Measurements from ENCODE around the gene CFAP298. TPM values are rescaled to one million over a fixed set of nuclear protein-coding genes. Genes with fewer than 3 reads are reported as not detected.

Gene CFAP298
- total RNA-seq, 1 donor from 2014 or later, result 60.3 TPM

DNA sequence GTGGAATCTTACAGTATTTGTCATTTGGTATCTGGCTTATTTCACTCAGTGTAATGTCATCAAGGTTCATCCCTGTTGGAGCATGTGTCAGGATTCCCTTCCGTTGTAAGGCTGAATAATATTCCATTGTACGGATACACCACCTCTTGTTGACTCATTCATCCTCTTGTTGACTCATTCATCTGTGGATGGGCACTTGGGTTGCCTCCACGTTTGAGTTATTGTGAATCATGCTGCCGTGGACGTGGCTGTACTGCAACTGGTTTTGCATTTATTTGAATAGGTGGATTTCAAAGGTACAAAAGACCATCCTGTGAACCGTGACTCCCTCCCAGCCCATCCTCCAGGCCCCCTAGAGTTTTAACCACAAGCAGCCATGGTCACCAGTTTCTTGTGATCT lies 15.0 kb downstream of the CFAP298 start:
- no peak for DNase-seq (ENCODE audit: low spot score)
- Mint-ChIP-seq H3K4me3 (ENCODE audit: unreplicated experiment) (no peak overlapping the region), H3K4me1 (ENCODE audit: unreplicated experiment) (no peaks in the 10 kb centered on the region), H3K9me3 (ENCODE audit: unreplicated experiment) (no peaks in the 10 kb centered on the region), H3K36me3 (ENCODE audit: low read depth, unreplicated experiment) (peaks cover 16% of the 10 kb centered on the region), H3K27me3 (ENCODE audit: unreplicated experiment) (no peaks in the 10 kb centered on the region), H3K27ac (ENCODE audit: unreplicated experiment) (no peak overlapping the region)
- TF ChIP-seq, protein P1, sequence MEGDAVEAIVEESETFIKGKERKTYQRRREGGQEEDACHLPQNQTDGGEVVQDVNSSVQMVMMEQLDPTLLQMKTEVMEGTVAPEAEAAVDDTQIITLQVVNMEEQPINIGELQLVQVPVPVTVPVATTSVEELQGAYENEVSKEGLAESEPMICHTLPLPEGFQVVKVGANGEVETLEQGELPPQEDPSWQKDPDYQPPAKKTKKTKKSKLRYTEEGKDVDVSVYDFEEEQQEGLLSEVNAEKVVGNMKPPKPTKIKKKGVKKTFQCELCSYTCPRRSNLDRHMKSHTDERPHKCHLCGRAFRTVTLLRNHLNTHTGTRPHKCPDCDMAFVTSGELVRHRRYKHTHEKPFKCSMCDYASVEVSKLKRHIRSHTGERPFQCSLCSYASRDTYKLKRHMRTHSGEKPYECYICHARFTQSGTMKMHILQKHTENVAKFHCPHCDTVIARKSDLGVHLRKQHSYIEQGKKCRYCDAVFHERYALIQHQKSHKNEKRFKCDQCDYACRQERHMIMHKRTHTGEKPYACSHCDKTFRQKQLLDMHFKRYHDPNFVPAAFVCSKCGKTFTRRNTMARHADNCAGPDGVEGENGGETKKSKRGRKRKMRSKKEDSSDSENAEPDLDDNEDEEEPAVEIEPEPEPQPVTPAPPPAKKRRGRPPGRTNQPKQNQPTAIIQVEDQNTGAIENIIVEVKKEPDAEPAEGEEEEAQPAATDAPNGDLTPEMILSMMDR (IDR thresholded peaks at IDR 0.05; ENCODE audit: unreplicated experiment), result no peak

DNA sequence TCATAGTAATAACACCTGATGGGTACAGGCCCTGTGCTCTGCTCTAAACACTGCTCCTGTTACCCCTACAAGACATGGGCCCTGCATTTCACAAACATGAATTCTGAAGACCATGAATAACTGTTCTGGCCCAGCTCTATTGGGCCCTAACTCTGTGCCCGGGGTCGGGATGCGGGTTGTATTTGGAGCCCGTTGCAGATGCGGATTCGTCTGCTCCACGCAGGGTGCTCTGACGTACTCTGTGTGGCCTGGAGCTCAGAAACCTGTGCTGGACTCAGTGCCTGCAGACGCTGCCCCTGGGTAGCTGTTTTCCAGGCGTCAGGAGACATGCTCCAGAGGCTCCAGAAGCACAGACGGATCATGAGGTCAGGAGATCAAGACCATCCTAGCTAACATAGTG lies 16.7 kb downstream of the CFAP298 start:
- Mint-ChIP-seq H3K27ac (ENCODE audit: unreplicated experiment) (no peak overlapping the region), H3K36me3 (ENCODE audit: low read depth, unreplicated experiment) (peaks cover 12% of the 10 kb centered on the region), H3K4me3 (ENCODE audit: unreplicated experiment) (no peak overlapping the region), H3K4me1 (ENCODE audit: unreplicated experiment) (no peaks in the 10 kb centered on the region), H3K27me3 (ENCODE audit: unreplicated experiment) (no peaks in the 10 kb centered on the region), H3K9me3 (ENCODE audit: unreplicated experiment) (no peaks in the 10 kb centered on the region)
- TF ChIP-seq, protein P1 (IDR thresholded peaks at IDR 0.05; ENCODE audit: unreplicated experiment), result no peak
- no peak for DNase-seq (ENCODE audit: low spot score)

DNA sequence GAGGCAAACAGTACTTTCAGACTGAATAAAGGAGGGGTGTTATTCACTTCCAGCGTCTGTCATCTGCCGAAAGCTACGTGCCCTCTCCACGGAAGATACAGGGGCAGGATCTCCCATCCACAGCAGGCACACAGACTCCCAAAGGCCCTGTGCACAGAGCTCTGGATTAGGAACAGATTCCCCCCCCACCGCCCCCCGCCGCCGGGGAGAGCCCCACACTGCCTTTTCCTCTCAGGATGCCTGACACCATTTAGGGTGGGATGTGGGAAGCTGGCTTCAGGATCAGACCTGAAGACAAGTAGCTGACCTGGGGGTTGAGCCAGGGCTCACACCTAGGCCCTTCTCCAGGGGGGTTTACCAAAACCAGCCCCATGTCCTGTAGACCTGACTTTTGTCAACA lies 18.5 kb downstream of the CFAP298 start:
- H3K4me1 Mint-ChIP-seq (ENCODE audit: unreplicated experiment), result peaks cover 2% of the 10 kb centered on the region
- H3K27me3 Mint-ChIP-seq (ENCODE audit: unreplicated experiment), result no peaks in the 10 kb centered on the region
- H3K36me3 Mint-ChIP-seq (ENCODE audit: low read depth, unreplicated experiment), result no peaks in the 10 kb centered on the region
- DNase-seq (ENCODE audit: low spot score), result no peak
- no peak overlapping the region for H3K4me3 Mint-ChIP-seq (ENCODE audit: unreplicated experiment)
- H3K9me3 Mint-ChIP-seq (ENCODE audit: unreplicated experiment), result no peaks in the 10 kb centered on the region
- H3K27ac Mint-ChIP-seq (ENCODE audit: unreplicated experiment), result no peak overlapping the region
- TF ChIP-seq, protein P1 (IDR thresholded peaks at IDR 0.05; ENCODE audit: unreplicated experiment), result no peak

DNA sequence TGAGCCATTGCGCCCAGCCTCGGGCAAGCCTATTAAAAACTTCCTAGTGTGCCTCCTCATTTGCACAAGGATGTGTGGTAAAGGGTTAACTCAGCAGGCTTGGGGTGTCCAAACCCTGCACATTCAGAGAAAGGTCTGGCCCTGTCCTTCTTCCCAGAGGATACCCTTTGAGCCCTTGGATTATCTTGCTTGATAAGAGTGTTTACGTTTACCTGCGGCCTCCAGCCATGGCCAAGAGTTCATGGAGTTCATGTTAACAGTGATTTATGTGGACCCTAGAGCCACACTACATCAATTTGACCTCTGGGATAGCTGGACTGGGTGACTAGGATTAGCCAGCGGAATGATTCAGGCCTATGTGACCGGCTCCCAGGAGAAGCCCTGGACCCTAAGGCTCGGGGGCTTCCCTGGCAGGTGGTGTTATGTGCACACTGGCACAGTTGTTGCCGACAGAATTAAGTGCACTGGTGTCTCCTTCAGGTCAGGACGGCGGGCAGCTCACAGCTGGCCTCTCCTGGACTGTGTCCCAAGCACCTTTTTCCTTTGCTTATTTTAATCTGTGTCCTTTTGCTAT lies 19.2 kb downstream of the CFAP298 start:
- TF ChIP-seq, protein P1 (IDR thresholded peaks at IDR 0.05; ENCODE audit: unreplicated experiment), result no peak
- no peak for DNase-seq (ENCODE audit: low spot score)
- peaks cover 2% of the 10 kb centered on the region for H3K4me1 Mint-ChIP-seq (ENCODE audit: unreplicated experiment)
- H3K9me3 Mint-ChIP-seq (ENCODE audit: unreplicated experiment), result no peaks in the 10 kb centered on the region
- no peak overlapping the region for H3K4me3 Mint-ChIP-seq (ENCODE audit: unreplicated experiment)
- no peak overlapping the region for H3K27ac Mint-ChIP-seq (ENCODE audit: unreplicated experiment)
- no peaks in the 10 kb centered on the region for H3K27me3 Mint-ChIP-seq (ENCODE audit: unreplicated experiment)
- H3K36me3 Mint-ChIP-seq (ENCODE audit: low read depth, unreplicated experiment), result no peaks in the 10 kb centered on the region

DNA sequence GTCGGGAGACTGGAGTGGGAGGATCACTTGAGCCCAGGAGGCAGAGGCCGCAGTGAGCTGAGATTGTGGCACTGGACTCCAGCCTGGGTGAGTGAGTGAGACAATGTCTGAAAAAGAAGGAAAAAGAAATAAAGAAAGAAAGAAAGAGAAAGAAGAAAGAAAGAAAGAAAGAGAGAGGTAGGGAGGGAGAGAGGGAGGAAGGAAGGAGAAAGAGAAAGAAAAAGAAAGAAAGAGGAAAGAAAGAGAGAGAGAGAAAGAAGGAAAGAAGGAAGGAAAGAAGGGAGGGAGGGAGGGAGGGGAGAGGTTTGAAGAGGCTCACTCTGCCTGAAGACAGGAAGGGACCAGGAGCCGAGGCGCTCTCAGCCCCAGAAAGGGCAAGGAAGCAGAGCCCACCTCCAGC lies 22.0 kb downstream of the CFAP298 start:
- Mint-ChIP-seq H3K27ac (ENCODE audit: unreplicated experiment) (no peak overlapping the region), H3K9me3 (ENCODE audit: unreplicated experiment) (no peaks in the 10 kb centered on the region), H3K36me3 (ENCODE audit: low read depth, unreplicated experiment) (no peaks in the 10 kb centered on the region), H3K4me1 (ENCODE audit: unreplicated experiment) (peaks cover 2% of the 10 kb centered on the region), H3K4me3 (ENCODE audit: unreplicated experiment) (no peak overlapping the region), H3K27me3 (ENCODE audit: unreplicated experiment) (peaks cover 2% of the 10 kb centered on the region)
- DNase-seq (ENCODE audit: low spot score), result no peak
- TF ChIP-seq, protein P1 (IDR thresholded peaks at IDR 0.05; ENCODE audit: unreplicated experiment), result no peak
